HG03066 (cell line): ENCODE data around the gene ADCY9.

ENCODE experiments used
- ATAC-seq: cut with Tn5 transposase; IDR thresholded peaks from one replicate; pipeline ENCODE4 v1.9.1; 2021; ENCODE audit warnings: low read depth; ENCODE audit not compliant: unreplicated experiment

ADCY9 gene

GRCh38 chr16:4124535-4125294, 8.5 kb upstream of the ADCY9 start:
- ATAC-seq, result no peak

GRCh38 chr16:4123616-4124300, 7.5 kb upstream of the ADCY9 start:
- ATAC-seq, result no peak

GRCh38 chr16:4120176-4120575, 3.9 kb upstream of the ADCY9 start:
- ATAC-seq, result no peak

GRCh38 chr16:4117250-4117578, 972 bp upstream of the ADCY9 start:
- no peak for ATAC-seq

GRCh38 chr16:4115949-4116318, 308 bp downstream of the ADCY9 start:
- ATAC-seq, result no peak

- ATAC-seq, result peak; percentile 17
Observed at GRCh38 chr16:4115209-4115948, 863 bp downstream of the ADCY9 start.

- no peak for ATAC-seq
Observed at GRCh38 chr16:4114257-4115208, 1.7 kb downstream of the ADCY9 start.

GRCh38 chr16:4113358-4114256, 2.6 kb downstream of the ADCY9 start:
- ATAC-seq, result no peak

- ATAC-seq, result no peak
Observed at GRCh38 chr16:4111748-4112696, 4.2 kb downstream of the ADCY9 start.

- no peak for ATAC-seq
Observed at GRCh38 chr16:4110680-4111079, 5.6 kb downstream of the ADCY9 start.

GRCh38 chr16:4110065-4110464, 6.2 kb downstream of the ADCY9 start:
- no peak for ATAC-seq

- no peak for ATAC-seq
Observed at GRCh38 chr16:4109250-4109736, 6.9 kb downstream of the ADCY9 start.

GRCh38 chr16:4106516-4106915, 9.7 kb downstream of the ADCY9 start:
- ATAC-seq, result no peak

- ATAC-seq, result no peak
Observed at GRCh38 chr16:4105848-4106247, 10.4 kb downstream of the ADCY9 start.

- no peak for ATAC-seq
Observed at GRCh38 chr16:4103745-4104144, 12.5 kb downstream of the ADCY9 start.

GRCh38 chr16:4101421-4102219, 14.6 kb downstream of the ADCY9 start:
- no peak for ATAC-seq

- no peak for ATAC-seq
Observed at GRCh38 chr16:4098501-4098900, 17.7 kb downstream of the ADCY9 start.
